Endothelial cell of umbilical vein (primary cell): Measurements from ENCODE around the gene CACNA1B. TPM values are rescaled to one million over a fixed set of nuclear protein-coding genes. Genes with fewer than 3 reads are reported as not detected.

Experiments
- BruUV-seq: library from RNA; stranded (reverse); fragments of 400-500 nt; replicated peaks from 2 replicates; lab custom pipeline; 2021; lab: Mats Ljungman, UMichigan
- CTCF ChIA-PET: fragments of 300-600, 350-600 bp; sonication (Branson Sonifier 250); formaldehyde crosslinking; loops from one replicate; lab custom pipeline; 2021; ENCODE audit warnings: antibody characterized with exemption, inconsistent platforms; lab: Charles Lee
- POLR2A ChIA-PET: fragments of 300-600, 350-600 bp; sonication (Branson Sonifier 250); formaldehyde crosslinking; loops from one replicate; lab custom pipeline; 2021; ENCODE audit warnings: antibody characterized with exemption, inconsistent platforms; lab: Charles Lee
- DNase-seq: peaks from one replicate; pipeline ENCODE4 v3.0.0-alpha.2; 2011; ENCODE audit warnings: low read depth, low spot score
- FAIRE-seq: peaks from 2 replicates; lab custom pipeline; 2011; peaks lifted over from hg19 to GRCh38; lab: Jason Lieb, UNC
- H2AFZ ChIP-seq: 2 replicates; pipeline ENCODE4 v1.6.0; 2012; ENCODE audit warnings: low read depth, low read length, control low read depth, inconsistent platforms
- H3K27ac ChIP-seq: 2 replicates; pipeline ENCODE4 v1.5.1; 2011; ENCODE audit warnings: low read depth, mild to moderate bottlenecking, control low read depth, low read length, moderate library complexity; ENCODE audit not compliant: insufficient read depth
- H3K27me3 ChIP-seq, 2 experiments: 2 replicates each; pipeline versions ENCODE4 v1.6.0 to v1.6.1; 2011; ENCODE audit warnings: low read length in 2 of 2, mixed read lengths in 1 of 2; ENCODE audit not compliant: control insufficient read depth in 2 of 2, insufficient read depth in 2 of 2
- H3K36me3 ChIP-seq, 2 experiments: 2 replicates in 1 of 2; 3 replicates in 1 of 2; pipeline ENCODE4 v1.5.1; 2011; ENCODE audit warnings: low read length in 2 of 2, mild to moderate bottlenecking in 1 of 2, moderate library complexity in 1 of 2; ENCODE audit not compliant: control insufficient read depth in 2 of 2, insufficient read depth in 2 of 2; ENCODE audit errors: extremely low read depth in 1 of 2
- H3K4me1 ChIP-seq: 3 replicates; pipeline ENCODE4 v1.5.1; 2011; ENCODE audit warnings: mild to moderate bottlenecking, low read length; ENCODE audit not compliant: control insufficient read depth, insufficient read depth; ENCODE audit errors: extremely low read depth
- H3K4me2 ChIP-seq: 2 replicates; pipeline ENCODE4 v1.6.1; 2011; ENCODE audit warnings: low read length, control low read depth, mixed read lengths; ENCODE audit not compliant: insufficient read depth
- H3K4me3 ChIP-seq, 3 experiments: fragments of 200-600 bp in 1 of 3; sonication (generic), shearing (Covaris generic) in 1 of 3; replicated peaks in 1 of 3; 2 replicates each; pipeline ENCODE4 v1.5.1; 2011 to 2016; ENCODE audit warnings: control low read depth in 3 of 3, low read length in 3 of 3, mild to moderate bottlenecking in 2 of 3, inconsistent platforms in 1 of 3, low read depth in 1 of 3, moderate library complexity in 1 of 3; ENCODE audit not compliant: insufficient read depth in 1 of 3
- H3K79me2 ChIP-seq: 2 replicates; pipeline ENCODE4 v1.6.0; 2012; ENCODE audit warnings: low read length, inconsistent platforms; ENCODE audit not compliant: control insufficient read depth, insufficient read depth
- H3K9ac ChIP-seq: replicated peaks from 2 replicates; pipeline ENCODE3; 2011; ENCODE audit warnings: low read length, control low read depth; ENCODE audit not compliant: insufficient read depth; ENCODE audit errors: extremely low read depth
- H3K9me1 ChIP-seq: replicated peaks from 3 replicates; pipeline ENCODE4 v1.6.0; 2011; ENCODE audit warnings: mild to moderate bottlenecking, low read length; ENCODE audit not compliant: control insufficient read depth, insufficient read depth; ENCODE audit errors: extremely low read depth
- H3K9me3 ChIP-seq: replicated peaks from 2 replicates; pipeline ENCODE4 v1.5.1; 2012; ENCODE audit warnings: low read length, inconsistent platforms; ENCODE audit not compliant: control insufficient read depth, insufficient read depth
- H4K20me1 ChIP-seq: replicated peaks from 2 replicates; pipeline ENCODE3; 2011; ENCODE audit warnings: mild to moderate bottlenecking, low read length; ENCODE audit not compliant: control insufficient read depth, insufficient read depth; ENCODE audit errors: extremely low read depth
- EZH2 ChIP-seq: IDR thresholded peaks from 2 replicates; pipeline ENCODE4 v1.6.1; 2012; ENCODE audit warnings: borderline replicate concordance, low read depth, mild to moderate bottlenecking, moderate library complexity, low read length, inconsistent platforms; ENCODE audit not compliant: severe bottlenecking
- FOS ChIP-seq: IDR thresholded peaks from 2 replicates; pipeline ENCODE4 v1.6.1; 2011; ENCODE audit warnings: mild to moderate bottlenecking, low read length, moderate library complexity, borderline replicate concordance; ENCODE audit not compliant: insufficient read depth
- GATA2 ChIP-seq: IDR thresholded peaks from 2 replicates; pipeline ENCODE4 v1.7.0; 2011; ENCODE audit warnings: low read depth, mild to moderate bottlenecking, moderate library complexity, mixed read lengths, low read length; ENCODE audit not compliant: insufficient read length, insufficient read depth
- JUN ChIP-seq: IDR thresholded peaks from 2 replicates; pipeline ENCODE4 v1.6.1; 2011; ENCODE audit warnings: borderline replicate concordance, low read depth; ENCODE audit not compliant: insufficient read length, insufficient read depth
- MYC ChIP-seq: IDR thresholded peaks from one replicate; pipeline ENCODE4 v1.6.1; 2011; ENCODE audit warnings: mild to moderate bottlenecking, low read depth, low read length
- POLR2A ChIP-seq: IDR thresholded peaks from 2 replicates; pipeline ENCODE4 v1.6.1; 2012; ENCODE audit warnings: low read depth, mild to moderate bottlenecking, control low read depth, low read length
- POLR2AphosphoS5 ChIP-seq: IDR thresholded peaks from 2 replicates; pipeline ENCODE4 v1.6.1; 2012; ENCODE audit warnings: low read depth, mild to moderate bottlenecking, control low read depth, low read length, moderate library complexity; ENCODE audit not compliant: insufficient read depth
- dilution Hi-C: fragments of 300-500 bp; cut with MboI; formaldehyde crosslinking; loops from one replicate; pipeline ENCODE4 v1.15.0; 2019; ENCODE audit warnings: low sequenced_read_pairs; ENCODE audit not compliant: extremely low pct_ligation_motif_present
- intact Hi-C: fragments of 100-400 bp; cut with micrococcal nuclease; formaldehyde crosslinking; loops from one replicate; pipeline ENCODE4 v1.10.0; 2022
- polyA plus RNA-seq, 4 experiments: library from polyadenylated mRNA; depleted of rRNA in 3 of 4; stranded (reverse) in 3 of 4; unstranded in 1 of 4; fragments of >200 nt; gene quantifications; 2 replicates each; pipeline versions ENCODE4 v1.2.1 to v1.2.3, GENCODE V29; 2011 to 2012; ENCODE audit warnings: missing spikeins in 1 of 4
- total RNA-seq: library from RNA; stranded (reverse); gene quantifications from 2 replicates; pipeline ENCODE4 v1.2.3, GENCODE V29; 2021
- TF ChIP-seq, protein P1 (sequence below), 2 donors: IDR thresholded peaks; 1 replicate in 1 of 2; 2 replicates in 1 of 2; pipeline ENCODE4 v1.5.1; 2011; ENCODE audit warnings: low read length in 2 of 2, mild to moderate bottlenecking in 2 of 2, moderate library complexity in 2 of 2, control low read depth in 1 of 2, inconsistent platforms in 1 of 2, low read depth in 1 of 2; ENCODE audit not compliant: insufficient read depth in 1 of 2; ENCODE audit errors: extremely low read depth in 1 of 2
- TF ChIP-seq, protein P2 (sequence below): IDR thresholded peaks from 2 replicates; pipeline ENCODE4 v1.6.1; 2011; ENCODE audit not compliant: insufficient read depth, insufficient read length

Gene CACNA1B
- total and polyA plus RNA-seq, 2 donors (not counting 3 experiments of a cell fraction or from before 2014, with no cell fraction given) = 0.11 to 0.41 TPM

DNA sequence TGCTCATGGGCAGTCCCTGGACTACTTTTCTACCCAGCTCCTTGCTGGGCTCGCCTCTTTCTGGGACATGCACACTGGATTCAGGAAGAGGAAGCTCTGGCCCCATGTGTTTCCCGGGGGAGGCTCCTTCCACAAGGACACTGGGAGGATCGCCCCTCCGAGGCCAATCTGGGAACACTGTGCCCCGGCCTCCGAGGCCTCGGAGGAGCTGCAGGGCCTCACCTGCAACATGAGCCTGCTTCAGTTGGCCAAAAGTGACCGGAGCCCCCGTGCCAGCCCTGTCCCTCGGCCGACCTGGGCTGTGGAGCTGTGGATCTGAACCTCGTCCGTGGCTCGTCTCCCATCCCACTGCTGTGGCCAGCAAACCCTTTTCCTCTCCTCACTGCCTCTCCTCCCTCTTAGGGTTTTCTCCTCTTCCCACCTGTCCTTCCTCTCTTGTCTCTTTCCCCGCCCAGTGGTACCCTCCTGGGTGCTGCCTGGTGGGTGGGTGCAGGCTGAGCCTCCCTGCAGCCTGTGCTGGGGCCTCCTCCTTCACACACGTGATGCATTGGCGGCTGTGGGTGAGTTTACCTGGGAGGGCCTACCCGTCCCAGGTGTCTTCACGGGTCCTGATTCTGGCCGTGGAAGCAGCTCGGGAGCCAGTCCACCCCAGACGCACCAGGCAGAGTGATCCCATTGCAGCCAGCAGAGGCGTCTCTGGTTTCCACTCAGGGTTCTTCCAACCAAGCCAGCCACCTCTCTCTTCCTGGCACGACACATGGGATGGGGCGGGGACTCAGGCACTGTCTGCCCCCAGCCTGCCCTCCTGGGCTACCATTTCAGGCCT is 241.8 kb downstream of the CACNA1B start:
- no peak overlapping the region for H3K4me3 ChIP-seq
- POLR2A ChIA-PET = no interaction called here
- no peak overlapping the region for H3K4me2 ChIP-seq
- H3K9me3 ChIP-seq = peaks cover 3% of the 10 kb centered on the region
- no peak overlapping the region for H3K27ac ChIP-seq
- intact Hi-C loops = no loop called here
- no peak for DNase-seq
- no peak for TF ChIP-seq MYC
- TF ChIP-seq, protein P1, sequence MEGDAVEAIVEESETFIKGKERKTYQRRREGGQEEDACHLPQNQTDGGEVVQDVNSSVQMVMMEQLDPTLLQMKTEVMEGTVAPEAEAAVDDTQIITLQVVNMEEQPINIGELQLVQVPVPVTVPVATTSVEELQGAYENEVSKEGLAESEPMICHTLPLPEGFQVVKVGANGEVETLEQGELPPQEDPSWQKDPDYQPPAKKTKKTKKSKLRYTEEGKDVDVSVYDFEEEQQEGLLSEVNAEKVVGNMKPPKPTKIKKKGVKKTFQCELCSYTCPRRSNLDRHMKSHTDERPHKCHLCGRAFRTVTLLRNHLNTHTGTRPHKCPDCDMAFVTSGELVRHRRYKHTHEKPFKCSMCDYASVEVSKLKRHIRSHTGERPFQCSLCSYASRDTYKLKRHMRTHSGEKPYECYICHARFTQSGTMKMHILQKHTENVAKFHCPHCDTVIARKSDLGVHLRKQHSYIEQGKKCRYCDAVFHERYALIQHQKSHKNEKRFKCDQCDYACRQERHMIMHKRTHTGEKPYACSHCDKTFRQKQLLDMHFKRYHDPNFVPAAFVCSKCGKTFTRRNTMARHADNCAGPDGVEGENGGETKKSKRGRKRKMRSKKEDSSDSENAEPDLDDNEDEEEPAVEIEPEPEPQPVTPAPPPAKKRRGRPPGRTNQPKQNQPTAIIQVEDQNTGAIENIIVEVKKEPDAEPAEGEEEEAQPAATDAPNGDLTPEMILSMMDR (IDR thresholded peaks at IDR 0.05; ENCODE audit: extremely low read depth in 1 of 2, insufficient read depth in 1 of 2, low read depth in 1 of 2, low read length in 2 of 2) = no peak
- H2AFZ ChIP-seq = no peak overlapping the region
- no peak for FAIRE-seq
- BruUV-seq = no TSS peak
- CTCF ChIA-PET = no interaction called here
- H3K79me2 ChIP-seq = no peaks in the 10 kb centered on the region
- H4K20me1 ChIP-seq = no peaks in the 10 kb centered on the region
- no peaks in the 10 kb centered on the region for H3K9me1 ChIP-seq
- dilution Hi-C loops = no loop called here
- no peaks in the 10 kb centered on the region for H3K27me3 ChIP-seq
- H3K36me3 ChIP-seq = no peaks in the 10 kb centered on the region
- no peak overlapping the region for H3K9ac ChIP-seq
- H3K4me1 ChIP-seq = no peaks in the 10 kb centered on the region

DNA sequence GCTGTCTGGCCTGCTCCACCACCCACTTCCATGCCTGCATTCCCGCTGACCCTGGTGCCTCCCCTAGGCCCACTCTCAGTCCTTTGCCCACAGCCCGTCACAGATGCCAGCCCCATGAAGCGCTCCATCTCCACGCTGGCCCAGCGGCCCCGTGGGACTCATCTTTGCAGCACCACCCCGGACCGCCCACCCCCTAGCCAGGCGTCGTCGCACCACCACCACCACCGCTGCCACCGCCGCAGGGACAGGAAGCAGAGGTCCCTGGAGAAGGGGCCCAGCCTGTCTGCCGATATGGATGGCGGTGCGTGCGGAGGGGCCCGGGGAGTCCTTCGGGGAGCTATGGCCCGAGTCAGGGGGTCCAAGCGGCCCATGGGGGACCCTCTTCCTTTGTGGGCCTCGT is 242.5 kb downstream of the CACNA1B start:
- TF ChIP-seq MYC (no peak), EZH2 (no peak), POLR2A (no peak), GATA2 (no peak), JUN (no peak), FOS (no peak), POLR2AphosphoS5 (no peak)
- TF ChIP-seq, protein P2, sequence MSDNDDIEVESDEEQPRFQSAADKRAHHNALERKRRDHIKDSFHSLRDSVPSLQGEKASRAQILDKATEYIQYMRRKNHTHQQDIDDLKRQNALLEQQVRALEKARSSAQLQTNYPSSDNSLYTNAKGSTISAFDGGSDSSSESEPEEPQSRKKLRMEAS = no peak
- TF ChIP-seq, protein P1 (IDR thresholded peaks at IDR 0.05; ENCODE audit: extremely low read depth in 1 of 2, insufficient read depth in 1 of 2, low read depth in 1 of 2, low read length in 2 of 2) = no peak
- CTCF ChIA-PET = no interaction called here
- H3K9ac ChIP-seq = no peak overlapping the region
- no peaks in the 10 kb centered on the region for H3K36me3 ChIP-seq
- H4K20me1 ChIP-seq = no peaks in the 10 kb centered on the region
- no peak for FAIRE-seq
- H2AFZ ChIP-seq = no peak overlapping the region
- H3K4me1 ChIP-seq = no peaks in the 10 kb centered on the region
- no peak for DNase-seq
- dilution Hi-C loops = no loop called here
- H3K4me3 ChIP-seq = no peak overlapping the region
- intact Hi-C loops = no loop called here
- H3K27ac ChIP-seq = no peak overlapping the region
- no peaks in the 10 kb centered on the region for H3K79me2 ChIP-seq
- POLR2A ChIA-PET = no interaction called here
- no peak overlapping the region for H3K4me2 ChIP-seq
- peaks cover 2% of the 10 kb centered on the region for H3K9me3 ChIP-seq
- no peaks in the 10 kb centered on the region for H3K27me3 ChIP-seq
- H3K9me1 ChIP-seq = no peaks in the 10 kb centered on the region
- no TSS peak for BruUV-seq
